NCI-H1436 (cell line): ENCODE data around the gene CIAO2B.
"Not testable (repeated sequence)": the region's sequence is repeated elsewhere in the genome, so short reads cannot be mapped to it uniquely, and the experiment has no call there.

Experiments
- DNase-seq: peaks from one replicate; lab custom pipeline; 2025; lab: John Stamatoyannopoulos, UW

CIAO2B gene

GRCh38 chr16:66936889-66937554 lies 2.8 kb upstream of the CIAO2B start:
- no peak for DNase-seq

- no peak for DNase-seq
These were observed 2.3 kb upstream of the CIAO2B start for GRCh38 chr16:66936462-66936861.

GRCh38 chr16:66935314-66936011 lies 1.3 kb upstream of the CIAO2B start, which contains the start of gene CES2:
CES2 (plus strand) TSS chr16:66935516; CDS start chr16:66935636, 120 bp downstream.
- DNase-seq = no peak

GRCh38 chr16:66934839-66935313 lies 674 bp upstream of the CIAO2B start:
- DNase-seq = not testable (repeated sequence)

- no peak for DNase-seq
These were observed 445 bp downstream of the CIAO2B start for GRCh38 chr16:66933776-66934137.

GRCh38 chr16:66932076-66932475 lies 2.1 kb downstream of the CIAO2B start:
- DNase-seq = no peak

- DNase-seq = no peak
These were observed 2.5 kb downstream of the CIAO2B start for GRCh38 chr16:66931665-66932064.

GRCh38 chr16:66930189-66930588 lies 4.0 kb downstream of the CIAO2B start:
- DNase-seq = no peak

GRCh38 chr16:66928702-66929388 lies 5.4 kb downstream of the CIAO2B start:
- no peak for DNase-seq

- DNase-seq = no peak
These were observed 6.1 kb downstream of the CIAO2B start for GRCh38 chr16:66927918-66928649.

GRCh38 chr16:66926961-66927436 lies 7.2 kb downstream of the CIAO2B start:
- no peak for DNase-seq

GRCh38 chr16:66926171-66926947 lies 7.8 kb downstream of the CIAO2B start:
- DNase-seq = no peak

GRCh38 chr16:66925322-66925840 lies 8.8 kb downstream of the CIAO2B start, which contains the start of gene RRAD:
RRAD (minus strand) TSS chr16:66925535; CDS start chr16:66925179, 356 bp downstream.
- no peak for DNase-seq

GRCh38 chr16:66924527-66925321 lies 9.5 kb downstream of the CIAO2B start:
- DNase-seq = no peak

GRCh38 chr16:66923866-66924265 lies 10.3 kb downstream of the CIAO2B start:
- no peak for DNase-seq

- DNase-seq = peak; percentile 60
These were observed 10.9 kb downstream of the CIAO2B start for GRCh38 chr16:66923247-66923731.

- no peak for DNase-seq
These were observed 12.3 kb downstream of the CIAO2B start for GRCh38 chr16:66921729-66922450.

- DNase-seq = no peak
These were observed 13.1 kb downstream of the CIAO2B start for GRCh38 chr16:66920924-66921680.

- DNase-seq = no peak
These were observed 14.0 kb downstream of the CIAO2B start for GRCh38 chr16:66920299-66920590.
